Gastrocnemius medialis (tissue), 4 donors: ENCODE data around the gene TXNDC11. TPM values are rescaled to one million over a fixed set of nuclear protein-coding genes. Genes with fewer than 3 reads are reported as not detected.

Experiments
- ATAC-seq, 2 donors: fragments of 150-250 bp; one replicate each; pipeline ENCODE4 v1.9.1; 2016
- DNase-seq, 2 donors: peaks; one replicate each; pipeline ENCODE4 v3.0.0-alpha.2; 2019
- H3K27ac ChIP-seq, 4 donors: fragments of 200-600 bp; sonication (generic); 1 replicate in 1 of 4; 2 replicates in 3 of 4; pipeline ENCODE4 v1.5.1; 2016 to 2018; ENCODE audit warnings: mild to moderate bottlenecking in 2 of 4, moderate library complexity in 1 of 4
- H3K27me3 ChIP-seq, 3 donors: fragments of 200-600 bp; sonication (generic) in 2 of 3; 1 replicate in 1 of 3; 2 replicates in 2 of 3; pipeline versions ENCODE4 v1.5.1 to v1.6.0; 2016 to 2019; ENCODE audit warnings: mild to moderate bottlenecking in 1 of 3, moderate library complexity in 1 of 3
- H3K36me3 ChIP-seq, 2 donors: fragments of 200-600 bp; sonication (generic) in 1 of 2; one replicate each; pipeline ENCODE4 v1.5.1; 2017 to 2018
- H3K4me1 ChIP-seq, 2 donors: fragments of 200-600 bp; sonication (generic) in 1 of 2; one replicate each; pipeline ENCODE4 v1.5.1; 2016 to 2017; ENCODE audit warnings: mild to moderate bottlenecking in 2 of 2
- H3K4me3 ChIP-seq, 4 donors: fragments of 200-600 bp; sonication (generic) in 3 of 4; 1 replicate in 1 of 4; 2 replicates in 3 of 4; pipeline ENCODE4 v1.5.1; 2016 to 2019; ENCODE audit warnings: mild to moderate bottlenecking in 2 of 4
- H3K9me3 ChIP-seq, 3 donors: fragments of 200-600 bp; sonication (generic) in 2 of 3; 1 replicate in 1 of 3; 2 replicates in 2 of 3; pipeline ENCODE4 v1.5.1; 2016 to 2019
- CTCF ChIP-seq, 5 experiments: fragments of 450-650 bp in 3 of 5; fragments of 200-600 bp in 2 of 5; sonication (generic) in 2 of 5; IDR thresholded peaks in 4 of 5; conservative IDR thresholded peaks in 1 of 5; 1 replicate in 4 of 5; 2 replicates in 1 of 5; pipeline ENCODE4 v1.5.1; 2016 to 2019; ENCODE audit warnings: antibody characterized with exemption in 5 of 5, mild to moderate bottlenecking in 3 of 5, moderate library complexity in 3 of 5
- POLR2A ChIP-seq, 2 donors: fragments of 450-650 bp; IDR thresholded peaks; one replicate each; pipeline ENCODE4 v1.6.1; 2017; ENCODE audit warnings: antibody characterized with exemption in 2 of 2, mild to moderate bottlenecking in 2 of 2, moderate library complexity in 2 of 2
- in situ Hi-C, 4 donors: fragments of 200-750 bp; cut with MboI; loops; one replicate each; pipeline versions ENCODE4 v1.15.0 to v1.8.0; 2017; ENCODE audit warnings: low sequenced_read_pairs in 4 of 4
- intact Hi-C: fragments of 100-400 bp; cut with DNase I; formaldehyde crosslinking; loops from one replicate; pipeline ENCODE4 v1.15.1; 2023; ENCODE audit warnings: low total_unique reads
- total RNA-seq, 4 donors: library from RNA; depleted of rRNA; stranded (reverse); fragments of >200 nt; gene quantifications; one replicate each; pipeline versions ENCODE4 v1.1.0 to v1.2.3, GENCODE V29; 2016

The TXNDC11 gene
- total RNA-seq, 4 donors from 2014 or later: 35.2 to 64.5 (median 51.2) TPM

- Histone ChIP-seq H3K27me3 (no peaks in the 10 kb centered on the region), H3K4me3 (no peak overlapping the region), H3K36me3 (peaks cover 0 to 56% of the 10 kb centered on the region in 2 donors), H3K27ac (peak overlapping the region; percentile 60 to 98 (median 78)), H3K9me3 (no peaks in the 10 kb centered on the region), H3K4me1 (peaks cover 63 to 71% of the 10 kb centered on the region in 2 donors)
- DNase-seq (no peak), ATAC-seq (no peak)
- intact Hi-C loops: no loop called here
- in situ Hi-C loops: no loop called here
- TF ChIP-seq POLR2A (IDR thresholded peaks at IDR 0.05) (no peak), CTCF (IDR thresholded peaks at IDR 0.05 in 4 of 5, conservative IDR thresholded peaks at IDR 0.05 in 1 of 5) (no peak)
Measured at GRCh38 chr16:11685844-11686618, 56.6 kb downstream of the TXNDC11 start.

GRCh38 chr16:11684231-11685025 is 58.2 kb downstream of the TXNDC11 start:
- ATAC-seq: no peak
- Histone ChIP-seq H3K9me3 (no peaks in the 10 kb centered on the region), H3K4me3 (no peak overlapping the region), H3K4me1 (peaks cover 69 to 77% of the 10 kb centered on the region in 2 donors), H3K27ac (peak overlapping the region; percentile 91 to 99 (median 97)), H3K36me3 (peaks cover 0 to 44% of the 10 kb centered on the region in 2 donors), H3K27me3 (no peaks in the 10 kb centered on the region)
- in situ Hi-C loops: no loop called here
- intact Hi-C loops: no loop called here
- no peak for DNase-seq
- no peak for TF ChIP-seq CTCF (IDR thresholded peaks at IDR 0.05 in 4 of 5, conservative IDR thresholded peaks at IDR 0.05 in 1 of 5)
- TF ChIP-seq POLR2A (IDR thresholded peaks at IDR 0.05): no peak

- Histone ChIP-seq H3K27ac (peak overlapping the region; percentile 91 to 99 (median 97)), H3K36me3 (peaks cover 0 to 49% of the 10 kb centered on the region in 2 donors), H3K9me3 (no peaks in the 10 kb centered on the region), H3K4me3 (no peak overlapping the region), H3K27me3 (no peaks in the 10 kb centered on the region), H3K4me1 (peaks cover 68 to 77% of the 10 kb centered on the region in 2 donors)
- intact Hi-C loops (loop anchor here (2.0 kb wide), 1 partner anchor 22 kb away; no protein-coding TSS in a partner anchor), in situ Hi-C loops (no loop called here)
- ATAC-seq (no peak), DNase-seq (no peak)
- TF ChIP-seq POLR2A (IDR thresholded peaks at IDR 0.05): no peak
- TF ChIP-seq CTCF (IDR thresholded peaks at IDR 0.05 in 4 of 5, conservative IDR thresholded peaks at IDR 0.05 in 1 of 5): no peak
Measured at GRCh38 chr16:11683145-11683544, 59.5 kb downstream of the TXNDC11 start.

- no peak for DNase-seq
- H3K36me3 ChIP-seq: peaks cover 0 to 48% of the 10 kb centered on the region in 2 donors
- no peaks in the 10 kb centered on the region for H3K9me3 ChIP-seq
- H3K4me3 ChIP-seq: no peak overlapping the region
- intact Hi-C loops (loop anchor here (2.0 kb wide), 1 partner anchor 22 kb away; no protein-coding TSS in a partner anchor), in situ Hi-C loops (no loop called here)
- peaks cover 68 to 77% of the 10 kb centered on the region in 2 donors for H3K4me1 ChIP-seq
- ATAC-seq: peak; percentile 73 to 74
- H3K27ac ChIP-seq: peak overlapping the region; percentile 91 to 99 (median 97)
- H3K27me3 ChIP-seq: no peaks in the 10 kb centered on the region
- TF ChIP-seq POLR2A (IDR thresholded peaks at IDR 0.05): peak in 1 of 2 donors; percentile 31
- no peak for TF ChIP-seq CTCF (IDR thresholded peaks at IDR 0.05 in 4 of 5, conservative IDR thresholded peaks at IDR 0.05 in 1 of 5)
Measured at GRCh38 chr16:11682655-11683096, 60.0 kb downstream of the TXNDC11 start.
